ENCODE data around the gene TTC1.

The TTC1 gene

GRCh38 chr5:160039810-160040470, 31.0 kb downstream of the TTC1 start:
- Histone ChIP-seq H3K27ac (ENCODE audit: insufficient read depth in 1 of 2, low read depth in 1 of 2, low read length in 2 of 2, poor library complexity in 1 of 2, severe bottlenecking in 2 of 2) (no peak overlapping the region), H3K27me3 (replicated peaks in 2 of 5; ENCODE audit: control insufficient read depth in 4 of 5, insufficient read depth in 5 of 5, low read length in 4 of 5) (no peaks in the 10 kb centered on the region), H3K9me3 (ENCODE audit: control extremely low read depth in 1 of 5, control insufficient read depth in 4 of 5, insufficient read depth in 2 of 5, low read depth in 1 of 5, low read length in 4 of 5) (no peaks in the 10 kb centered on the region), H3K4me3 (ENCODE audit: control insufficient read depth in 1 of 7, extremely low read depth in 1 of 7, insufficient read depth in 4 of 7, low read depth in 2 of 7, low read length in 6 of 7) (no peak overlapping the region), H3K36me3 (ENCODE audit: control insufficient read depth in 4 of 4, insufficient read depth in 4 of 4, low read length in 3 of 4) (peaks cover 33 to 57% (median 39%) of the 10 kb centered on the region in 4 experiments), H3K4me1 (ENCODE audit: control extremely low read depth in 1 of 4, control insufficient read depth in 4 of 4, insufficient read depth in 4 of 4, low read length in 3 of 4) (no peaks in the 10 kb centered on the region)
- POLR2A ChIA-PET, result no interaction called here
- CTCF ChIA-PET, result interaction anchor here (1.5 kb wide), 1 partner anchor 16 kb away, joined by 3 read pairs; no protein-coding TSS in a partner anchor
- WGBS (ENCODE audit: insufficient coverage), result no CpG with 5 or more reads among the region's 2 CpGs
- no peak for DNase-seq

- no peak overlapping the region for H3K4me3 ChIP-seq (ENCODE audit: control insufficient read depth in 1 of 7, extremely low read depth in 1 of 7, insufficient read depth in 4 of 7, low read depth in 2 of 7, low read length in 6 of 7)
- ChIA-PET CTCF (interaction anchor here (1.5 kb wide), 1 partner anchor 16 kb away, joined by 3 read pairs; no protein-coding TSS in a partner anchor), POLR2A (no interaction called here)
- no peaks in the 10 kb centered on the region for H3K9me3 ChIP-seq (ENCODE audit: control extremely low read depth in 1 of 5, control insufficient read depth in 4 of 5, insufficient read depth in 2 of 5, low read depth in 1 of 5, low read length in 4 of 5)
- H3K27me3 ChIP-seq (replicated peaks in 2 of 5; ENCODE audit: control insufficient read depth in 4 of 5, insufficient read depth in 5 of 5, low read length in 4 of 5), result no peaks in the 10 kb centered on the region
- H3K4me1 ChIP-seq (ENCODE audit: control extremely low read depth in 1 of 4, control insufficient read depth in 4 of 4, insufficient read depth in 4 of 4, low read length in 3 of 4), result no peaks in the 10 kb centered on the region
- no peak overlapping the region for H3K27ac ChIP-seq (ENCODE audit: insufficient read depth in 1 of 2, low read depth in 1 of 2, low read length in 2 of 2, poor library complexity in 1 of 2, severe bottlenecking in 2 of 2)
- WGBS (ENCODE audit: insufficient coverage), result 100% methylated on average over 2 of the region's 2 CpGs
- DNase-seq, result no peak
- H3K36me3 ChIP-seq (ENCODE audit: control insufficient read depth in 4 of 4, insufficient read depth in 4 of 4, low read length in 3 of 4), result peaks cover 33 to 53% (median 36%) of the 10 kb centered on the region in 4 experiments
Observed at GRCh38 chr5:160040471-160040835, 31.5 kb downstream of the TTC1 start.

- H3K27me3 ChIP-seq (replicated peaks in 2 of 5; ENCODE audit: control insufficient read depth in 4 of 5, insufficient read depth in 5 of 5, low read length in 4 of 5), result no peaks in the 10 kb centered on the region
- no peaks in the 10 kb centered on the region for H3K9me3 ChIP-seq (ENCODE audit: control extremely low read depth in 1 of 5, control insufficient read depth in 4 of 5, insufficient read depth in 2 of 5, low read depth in 1 of 5, low read length in 4 of 5)
- 100% methylated on average over 2 of the region's 3 CpGs for WGBS (ENCODE audit: insufficient coverage)
- no peak overlapping the region for H3K4me3 ChIP-seq (ENCODE audit: control insufficient read depth in 1 of 7, extremely low read depth in 1 of 7, insufficient read depth in 4 of 7, low read depth in 2 of 7, low read length in 6 of 7)
- H3K27ac ChIP-seq (ENCODE audit: insufficient read depth in 1 of 2, low read depth in 1 of 2, low read length in 2 of 2, poor library complexity in 1 of 2, severe bottlenecking in 2 of 2), result no peak overlapping the region
- ChIA-PET CTCF (no interaction called here), POLR2A (no interaction called here)
- peaks cover 26 to 45% (median 29%) of the 10 kb centered on the region in 4 experiments for H3K36me3 ChIP-seq (ENCODE audit: control insufficient read depth in 4 of 4, insufficient read depth in 4 of 4, low read length in 3 of 4)
- H3K4me1 ChIP-seq (ENCODE audit: control extremely low read depth in 1 of 4, control insufficient read depth in 4 of 4, insufficient read depth in 4 of 4, low read length in 3 of 4), result no peaks in the 10 kb centered on the region
- no peak for DNase-seq
Observed at GRCh38 chr5:160042671-160043070, 33.7 kb downstream of the TTC1 start.

- no peak for DNase-seq
- Histone ChIP-seq H3K4me3 (ENCODE audit: control insufficient read depth in 1 of 7, extremely low read depth in 1 of 7, insufficient read depth in 4 of 7, low read depth in 2 of 7, low read length in 6 of 7) (no peak overlapping the region), H3K9me3 (ENCODE audit: control extremely low read depth in 1 of 5, control insufficient read depth in 4 of 5, insufficient read depth in 2 of 5, low read depth in 1 of 5, low read length in 4 of 5) (no peaks in the 10 kb centered on the region), H3K27ac (ENCODE audit: insufficient read depth in 1 of 2, low read depth in 1 of 2, low read length in 2 of 2, poor library complexity in 1 of 2, severe bottlenecking in 2 of 2) (no peak overlapping the region), H3K36me3 (ENCODE audit: control insufficient read depth in 4 of 4, insufficient read depth in 4 of 4, low read length in 3 of 4) (peaks cover 17 to 36% (median 22%) of the 10 kb centered on the region in 4 experiments), H3K27me3 (replicated peaks in 2 of 5; ENCODE audit: control insufficient read depth in 4 of 5, insufficient read depth in 5 of 5, low read length in 4 of 5) (no peaks in the 10 kb centered on the region), H3K4me1 (ENCODE audit: control extremely low read depth in 1 of 4, control insufficient read depth in 4 of 4, insufficient read depth in 4 of 4, low read length in 3 of 4) (no peaks in the 10 kb centered on the region)
- 100% methylated on average over 1 of the region's 1 CpG for WGBS (ENCODE audit: insufficient coverage)
- POLR2A ChIA-PET, result no interaction called here
- CTCF ChIA-PET, result interaction anchor here (1.5 kb wide), 1 partner anchor 21 kb away, joined by 3 read pairs; no protein-coding TSS in a partner anchor
Observed at GRCh38 chr5:160044391-160044804, 35.5 kb downstream of the TTC1 start.

- POLR2A ChIA-PET, result no interaction called here
- H3K9me3 ChIP-seq (ENCODE audit: control extremely low read depth in 1 of 5, control insufficient read depth in 4 of 5, insufficient read depth in 2 of 5, low read depth in 1 of 5, low read length in 4 of 5), result no peaks in the 10 kb centered on the region
- DNase-seq, result no peak
- no peak overlapping the region for H3K4me3 ChIP-seq (ENCODE audit: control insufficient read depth in 1 of 7, extremely low read depth in 1 of 7, insufficient read depth in 4 of 7, low read depth in 2 of 7, low read length in 6 of 7)
- WGBS (ENCODE audit: insufficient coverage), result no CpG with 5 or more reads among the region's 3 CpGs
- CTCF ChIA-PET, result interaction anchor here (1.5 kb wide), 1 partner anchor 22 kb away, joined by 3 read pairs; no protein-coding TSS in a partner anchor
- no peaks in the 10 kb centered on the region for H3K4me1 ChIP-seq (ENCODE audit: control extremely low read depth in 1 of 4, control insufficient read depth in 4 of 4, insufficient read depth in 4 of 4, low read length in 3 of 4)
- H3K27ac ChIP-seq (ENCODE audit: insufficient read depth in 1 of 2, low read depth in 1 of 2, low read length in 2 of 2, poor library complexity in 1 of 2, severe bottlenecking in 2 of 2), result no peak overlapping the region
- no peaks in the 10 kb centered on the region for H3K27me3 ChIP-seq (replicated peaks in 2 of 5; ENCODE audit: control insufficient read depth in 4 of 5, insufficient read depth in 5 of 5, low read length in 4 of 5)
- H3K36me3 ChIP-seq (ENCODE audit: control insufficient read depth in 4 of 4, insufficient read depth in 4 of 4, low read length in 3 of 4), result peaks cover 19 to 40% (median 26%) of the 10 kb centered on the region in 4 experiments
Observed at GRCh38 chr5:160044967-160045366, 36.0 kb downstream of the TTC1 start.

GRCh38 chr5:160047423-160047822, 38.5 kb downstream of the TTC1 start:
- ChIA-PET POLR2A (no interaction called here), CTCF (interaction anchor here (1.6 kb wide), 1 partner anchor 26 kb away, joined by 4 read pairs; no protein-coding TSS in a partner anchor)
- Histone ChIP-seq H3K4me1 (ENCODE audit: control extremely low read depth in 1 of 4, control insufficient read depth in 4 of 4, insufficient read depth in 4 of 4, low read length in 3 of 4) (no peaks in the 10 kb centered on the region), H3K27ac (ENCODE audit: insufficient read depth in 1 of 2, low read depth in 1 of 2, low read length in 2 of 2, poor library complexity in 1 of 2, severe bottlenecking in 2 of 2) (no peak overlapping the region), H3K9me3 (ENCODE audit: control extremely low read depth in 1 of 5, control insufficient read depth in 4 of 5, insufficient read depth in 2 of 5, low read depth in 1 of 5, low read length in 4 of 5) (no peaks in the 10 kb centered on the region), H3K36me3 (ENCODE audit: control insufficient read depth in 4 of 4, insufficient read depth in 4 of 4, low read length in 3 of 4) (peaks cover 19 to 47% (median 36%) of the 10 kb centered on the region in 4 experiments), H3K4me3 (ENCODE audit: control insufficient read depth in 1 of 7, extremely low read depth in 1 of 7, insufficient read depth in 4 of 7, low read depth in 2 of 7, low read length in 6 of 7) (no peak overlapping the region), H3K27me3 (replicated peaks in 2 of 5; ENCODE audit: control insufficient read depth in 4 of 5, insufficient read depth in 5 of 5, low read length in 4 of 5) (no peaks in the 10 kb centered on the region)
- DNase-seq, result no peak
- 100% methylated on average over 2 of the region's 3 CpGs for whole genome bisulfite sequencing (ENCODE audit: insufficient coverage)

- WGBS (ENCODE audit: insufficient coverage), result 100% methylated on average over 3 of the region's 9 CpGs
- Histone ChIP-seq H3K4me1 (ENCODE audit: control extremely low read depth in 1 of 4, control insufficient read depth in 4 of 4, insufficient read depth in 4 of 4, low read length in 3 of 4) (no peaks in the 10 kb centered on the region), H3K9me3 (ENCODE audit: control extremely low read depth in 1 of 5, control insufficient read depth in 4 of 5, insufficient read depth in 2 of 5, low read depth in 1 of 5, low read length in 4 of 5) (no peaks in the 10 kb centered on the region), H3K36me3 (ENCODE audit: control insufficient read depth in 4 of 4, insufficient read depth in 4 of 4, low read length in 3 of 4) (peaks cover 18 to 54% (median 41%) of the 10 kb centered on the region in 4 experiments), H3K4me3 (ENCODE audit: control insufficient read depth in 1 of 7, extremely low read depth in 1 of 7, insufficient read depth in 4 of 7, low read depth in 2 of 7, low read length in 6 of 7) (no peak overlapping the region), H3K27me3 (replicated peaks in 2 of 5; ENCODE audit: control insufficient read depth in 4 of 5, insufficient read depth in 5 of 5, low read length in 4 of 5) (no peaks in the 10 kb centered on the region), H3K27ac (ENCODE audit: insufficient read depth in 1 of 2, low read depth in 1 of 2, low read length in 2 of 2, poor library complexity in 1 of 2, severe bottlenecking in 2 of 2) (no peak overlapping the region)
- DNase-seq, result no peak
- ChIA-PET CTCF (interaction anchor here (1.6 kb wide), 1 partner anchor 26 kb away, joined by 4 read pairs; no protein-coding TSS in a partner anchor), POLR2A (no interaction called here)
Observed at GRCh38 chr5:160048131-160048530, 39.2 kb downstream of the TTC1 start.
